Measurements from ENCODE around the gene STOX1.
"Not testable (repeated sequence)": the region's sequence is repeated elsewhere in the genome, so short reads cannot be mapped to it uniquely, and the experiment has no call there.

STOX1 gene

GRCh38 chr10:68857005-68857404 lies 29.7 kb downstream of the STOX1 start:
- Histone ChIP-seq H3K79me2 (ENCODE audit: insufficient read depth, low read length) (no peaks in the 10 kb centered on the region), H2AFZ (ENCODE audit: low read depth, low read length, severe bottlenecking) (no peak overlapping the region), H3K9me2 (replicated peaks; ENCODE audit: insufficient read depth, low read length) (no peaks in the 10 kb centered on the region), H3K27ac (ENCODE audit: low read depth, low read length) (no peak overlapping the region), H3F3A (ENCODE audit: insufficient read depth) (no peaks in the 10 kb centered on the region), H3K36me3 (ENCODE audit: low read length) (no peaks in the 10 kb centered on the region), H3K9ac (ENCODE audit: low read length) (no peak overlapping the region), H4K20me1 (ENCODE audit: low read depth, low read length) (no peaks in the 10 kb centered on the region), H3K4me2 (ENCODE audit: low read depth, low read length, poor library complexity, severe bottlenecking) (no peak overlapping the region), H3K9me3 (ENCODE audit: insufficient read depth, low read length) (peaks cover 19% of the 10 kb centered on the region; the same call in 1 of the 2 replicates), H3K27me3 (ENCODE audit: low read length) (no peaks in the 10 kb centered on the region), H3K4me3 (ENCODE audit: insufficient read depth, low read length, poor library complexity, severe bottlenecking) (no peak overlapping the region)
- TF ChIP-seq CTCF (IDR thresholded peaks at IDR 0.05; ENCODE audit: insufficient read depth, low read length, poor library complexity, severe bottlenecking) (no peak), EZH2phosphoT487 (conservative IDR thresholded peaks at IDR 0.05; ENCODE audit: low read length) (no peak)

- Histone ChIP-seq H4K20me1 (ENCODE audit: low read depth, low read length) (no peaks in the 10 kb centered on the region), H3K27ac (ENCODE audit: low read depth, low read length) (no peak overlapping the region), H3K9me2 (replicated peaks; ENCODE audit: insufficient read depth, low read length) (no peaks in the 10 kb centered on the region), H3K4me3 (ENCODE audit: insufficient read depth, low read length, poor library complexity, severe bottlenecking) (no peak overlapping the region), H3K79me2 (ENCODE audit: insufficient read depth, low read length) (no peaks in the 10 kb centered on the region), H3K4me2 (ENCODE audit: low read depth, low read length, poor library complexity, severe bottlenecking) (no peak overlapping the region), H3K9ac (ENCODE audit: low read length) (no peak overlapping the region), H3K9me3 (ENCODE audit: insufficient read depth, low read length) (peaks cover 25% of the 10 kb centered on the region; the same call in 1 of the 2 replicates), H3K27me3 (ENCODE audit: low read length) (no peaks in the 10 kb centered on the region), H3K36me3 (ENCODE audit: low read length) (no peaks in the 10 kb centered on the region), H3F3A (ENCODE audit: insufficient read depth) (no peaks in the 10 kb centered on the region), H2AFZ (ENCODE audit: low read depth, low read length, severe bottlenecking) (no peak overlapping the region)
- TF ChIP-seq EZH2phosphoT487 (conservative IDR thresholded peaks at IDR 0.05; ENCODE audit: low read length) (no peak), CTCF (IDR thresholded peaks at IDR 0.05; ENCODE audit: insufficient read depth, low read length, poor library complexity, severe bottlenecking) (no peak)
Measured at GRCh38 chr10:68861253-68861652, 33.9 kb downstream of the STOX1 start.

DNA sequence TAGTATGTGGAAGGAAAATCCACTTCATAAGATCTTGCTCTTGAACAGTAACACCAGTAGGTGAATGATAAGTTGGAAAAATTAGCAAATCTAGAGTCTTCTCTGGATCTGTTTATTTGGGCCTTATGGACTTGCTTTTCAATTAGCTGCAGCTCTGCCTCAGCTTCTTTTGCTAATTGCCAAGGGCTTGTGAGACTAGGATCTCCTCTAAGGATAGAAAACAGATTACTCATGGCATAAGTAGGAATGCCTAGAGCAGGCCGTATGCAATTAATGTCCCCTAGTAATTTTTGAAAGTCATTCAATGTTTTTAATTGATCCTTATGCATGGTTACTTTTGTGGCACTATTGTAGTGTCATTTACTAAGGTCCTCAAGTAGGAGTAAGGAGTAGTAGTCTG lies 37.3 kb downstream of the STOX1 start:
- no peak overlapping the region for H2AFZ ChIP-seq (ENCODE audit: low read depth, low read length, severe bottlenecking)
- H3K79me2 ChIP-seq (ENCODE audit: insufficient read depth, low read length), result no peaks in the 10 kb centered on the region
- H3K9me3 ChIP-seq (ENCODE audit: insufficient read depth, low read length), result peaks cover 23% of the 10 kb centered on the region; the same call in 1 of the 2 replicates
- no peak for TF ChIP-seq EZH2phosphoT487 (conservative IDR thresholded peaks at IDR 0.05; ENCODE audit: low read length)
- no peak for TF ChIP-seq CTCF (IDR thresholded peaks at IDR 0.05; ENCODE audit: insufficient read depth, low read length, poor library complexity, severe bottlenecking)
- no peaks in the 10 kb centered on the region for H4K20me1 ChIP-seq (ENCODE audit: low read depth, low read length)
- H3K9me2 ChIP-seq (replicated peaks; ENCODE audit: insufficient read depth, low read length), result no peaks in the 10 kb centered on the region
- no peak overlapping the region for H3K9ac ChIP-seq (ENCODE audit: low read length)
- H3F3A ChIP-seq (ENCODE audit: insufficient read depth), result no peaks in the 10 kb centered on the region
- no peaks in the 10 kb centered on the region for H3K36me3 ChIP-seq (ENCODE audit: low read length)
- no peak overlapping the region for H3K4me3 ChIP-seq (ENCODE audit: insufficient read depth, low read length, poor library complexity, severe bottlenecking)
- H3K4me2 ChIP-seq (ENCODE audit: low read depth, low read length, poor library complexity, severe bottlenecking), result no peak overlapping the region
- H3K27me3 ChIP-seq (ENCODE audit: low read length), result no peaks in the 10 kb centered on the region
- no peak overlapping the region for H3K27ac ChIP-seq (ENCODE audit: low read depth, low read length)

DNA sequence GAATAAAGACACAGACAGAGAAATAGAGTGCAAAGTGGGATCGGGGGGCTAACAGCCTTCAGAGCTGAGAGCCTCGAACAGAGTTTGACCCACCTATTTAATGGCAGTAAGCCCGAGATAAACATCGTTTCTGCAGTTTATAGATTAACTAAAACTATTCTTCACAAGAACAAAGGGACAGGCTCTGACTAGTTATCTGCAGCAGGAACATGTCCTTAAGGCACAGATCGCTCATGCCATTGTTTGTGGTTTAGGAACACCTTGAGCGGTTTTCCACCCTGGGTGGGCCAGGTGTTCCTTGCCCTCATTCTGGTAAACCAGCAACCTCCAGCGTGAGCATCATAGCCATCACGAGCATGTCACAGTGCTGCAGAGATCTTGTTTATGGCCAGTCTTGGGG lies 40.8 kb downstream of the STOX1 start:
- H3F3A ChIP-seq (ENCODE audit: insufficient read depth); H3K9me2 ChIP-seq (replicated peaks; ENCODE audit: insufficient read depth, low read length): not testable (repeated sequence)

More for the DNA sequence above, 40.8 kb downstream of the STOX1 start:
- H3K9ac ChIP-seq (ENCODE audit: low read length); H3K4me2 ChIP-seq (ENCODE audit: low read depth, low read length, poor library complexity, severe bottlenecking); H3K36me3 ChIP-seq (ENCODE audit: low read length); H3K27me3 ChIP-seq (ENCODE audit: low read length); H3K79me2 ChIP-seq (ENCODE audit: insufficient read depth, low read length); H3K4me3 ChIP-seq (ENCODE audit: insufficient read depth, low read length, poor library complexity, severe bottlenecking); H3K9me3 ChIP-seq (ENCODE audit: insufficient read depth, low read length); H4K20me1 ChIP-seq (ENCODE audit: low read depth, low read length); H3K27ac ChIP-seq (ENCODE audit: low read depth, low read length); H2AFZ ChIP-seq (ENCODE audit: low read depth, low read length, severe bottlenecking): not testable (repeated sequence)

Measured in SU-DHL-6 (cell line).